ENCODE data around the gene DTNB. TPM values are rescaled to one million over a fixed set of nuclear protein-coding genes. Genes with fewer than 3 reads are reported as not detected.

The DTNB gene
- total and polyA plus RNA-seq, 2 of the 4 experiments (the other 2 are of a cell fraction) = 3.8 to 5.3 TPM

Small RNAs within 50 kb of the gene (microRNA-seq; reads per million reads assigned to microRNA genes)
- gene MIR1301 (ENCODE audit: insufficient read depth in 1 of 2, insufficient read length in 1 of 2, unreplicated experiment in 1 of 2) (106 to 352 reads per million in 2 experiments), gene RF00019 (ENCODE audit: insufficient read depth, insufficient read length) (not detected)

Small RNAs within 50 kb of the gene (small RNA-seq; reads per million reads assigned to genes)
- gene MIR1301 = 0 to 4.1 (median 0.76) reads per million in 5 experiments
- 0 reads per million in 5 experiments for gene RF00019

Other genes starting within 250 kb of the DTNB start
- 7.5 and 8.1 TPM in 2 replicates for gene ASXL2, start 204.9 kb upstream of the DTNB start, total RNA-seq (2012; rRNA removed)
- 4.9 and 5.3 TPM in 2 replicates for gene ASXL2, start 204.9 kb upstream of the DTNB start, polyA plus RNA-seq (2012; rRNA removed)